ENCODE measurements around the gene ZMIZ1.

Gene ZMIZ1

GRCh38 chr10:79359816-79360498, 291.2 kb downstream of the ZMIZ1 start:
- DNase-seq (ENCODE audit: low read depth): no peak

DNA sequence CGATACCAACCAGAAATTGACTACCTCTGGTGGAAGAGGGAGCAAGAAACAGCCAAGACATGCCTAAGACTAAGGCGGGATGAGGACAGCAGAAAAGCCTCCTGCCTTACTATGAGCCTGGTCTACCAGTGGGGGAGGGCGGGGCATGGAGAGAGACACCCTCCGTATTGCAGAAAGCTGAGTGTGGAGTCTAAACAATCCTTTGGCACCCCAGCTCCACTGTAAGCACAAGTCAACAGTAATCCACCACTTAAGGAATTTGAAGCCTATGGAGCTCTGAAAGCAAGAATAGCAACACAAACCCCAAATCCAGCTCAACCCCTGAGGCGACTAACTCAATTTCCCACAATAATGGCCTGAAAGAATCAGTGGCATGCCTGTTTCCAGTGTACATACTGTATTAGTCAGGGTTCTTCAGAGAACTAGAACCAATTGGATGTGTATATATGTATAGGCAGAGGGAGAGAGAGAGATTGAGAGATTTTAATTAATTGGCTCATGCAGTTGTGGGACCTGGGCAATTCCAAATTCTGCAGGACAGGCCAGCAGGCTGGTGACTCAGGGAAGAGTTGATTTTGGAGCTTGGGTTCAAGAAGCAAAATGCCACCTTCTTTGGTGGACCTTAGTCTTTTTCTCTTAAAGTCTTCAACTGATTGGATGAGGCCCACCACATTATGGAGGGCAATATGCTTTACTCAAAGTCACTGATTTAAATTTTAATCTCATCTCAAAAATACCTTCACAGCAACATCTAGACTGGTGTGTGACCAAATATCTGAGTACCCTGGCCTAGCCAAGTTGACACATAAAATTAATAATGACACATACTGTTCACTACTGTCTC, 292.0 kb downstream of the ZMIZ1 start:
- no peak for DNase-seq (ENCODE audit: low read depth)

GRCh38 chr10:79361726-79362397, 293.1 kb downstream of the ZMIZ1 start:
- DNase-seq (ENCODE audit: low read depth): no peak

Data from activated T-helper 1 cell treated with Interleukin-2 at 50 U/mL for 16 hours (primary cell).